Heart left ventricle (tissue), 13 donors: Measurements from ENCODE around the gene F11R.

Experiments used
- POLR2A ChIP-seq, 2 donors: fragments of 450-650 bp; IDR thresholded peaks; one replicate each; pipeline ENCODE4 v1.6.1; 2017; ENCODE audit warnings: antibody characterized with exemption in 2 of 2, mild to moderate bottlenecking in 2 of 2, moderate library complexity in 2 of 2
- TF ChIP-seq, protein P1 (sequence below), 12 donors: fragments of 200-600 bp; sonication (generic) in 4 of 12; IDR thresholded peaks; one replicate each; pipeline versions ENCODE4 v1.5.0 to v1.8.0; 2018 to 2022; ENCODE audit warnings: antibody characterized with exemption in 12 of 12, mild to moderate bottlenecking in 5 of 12
- donor health status: ischemic (EF 13 %, LVEDD 7.1; RV severe dilation, severe dysfunction).
- donor health status: DM: no; HTN: yes; CAD: no.
- donor health status: DM: no; HTN: no; CAD: no.
- donor health status: ischemic (EF 25% LVEDD 6.9; RV normal size, moderate dysfunction).
- donor health status: ischemic (EF 25% LVEDD 5.7; RV mildly dilated, moderate dysfunction).
- donor health status: ischemic (EF 35%, LVEDD 5.7; RV mildly dilated, moderate dysfunction).
- donor health status: nonischemic (EF 11% LVEDD 7.7; RV severe dilation, severe dysfunction).
- donor health status: DM: yes; HTN: yes; CAD: no.
- donor health status: PGD.
- donor health status: ischemic (EF 29% LVEDD 5.4; RV normal size, mild dysfunction).
- donor health status: nonischemic (EF 23%, LVEDD 6.1; RV moderate dilation, normal function).

DNA sequence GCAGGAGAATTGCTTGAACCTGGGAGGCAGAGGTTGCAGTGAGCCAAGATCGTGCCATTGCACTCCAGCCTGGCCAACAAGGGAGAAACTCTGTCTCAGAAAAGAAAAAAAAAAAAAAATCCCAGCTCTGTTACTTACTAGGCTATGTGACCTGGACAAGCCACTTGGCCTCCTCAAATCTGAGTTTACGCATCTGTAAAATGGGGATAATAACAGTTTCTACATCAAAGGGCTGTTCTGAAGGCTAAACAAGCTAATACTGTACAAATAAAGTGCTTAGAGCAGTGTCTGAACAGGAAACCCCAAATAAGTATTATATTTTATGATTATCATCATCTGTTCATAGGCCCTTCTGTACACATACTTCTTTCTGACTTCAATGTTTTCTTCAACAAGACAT, 13.6 kb downstream of the F11R start:
- TF ChIP-seq, protein P1, sequence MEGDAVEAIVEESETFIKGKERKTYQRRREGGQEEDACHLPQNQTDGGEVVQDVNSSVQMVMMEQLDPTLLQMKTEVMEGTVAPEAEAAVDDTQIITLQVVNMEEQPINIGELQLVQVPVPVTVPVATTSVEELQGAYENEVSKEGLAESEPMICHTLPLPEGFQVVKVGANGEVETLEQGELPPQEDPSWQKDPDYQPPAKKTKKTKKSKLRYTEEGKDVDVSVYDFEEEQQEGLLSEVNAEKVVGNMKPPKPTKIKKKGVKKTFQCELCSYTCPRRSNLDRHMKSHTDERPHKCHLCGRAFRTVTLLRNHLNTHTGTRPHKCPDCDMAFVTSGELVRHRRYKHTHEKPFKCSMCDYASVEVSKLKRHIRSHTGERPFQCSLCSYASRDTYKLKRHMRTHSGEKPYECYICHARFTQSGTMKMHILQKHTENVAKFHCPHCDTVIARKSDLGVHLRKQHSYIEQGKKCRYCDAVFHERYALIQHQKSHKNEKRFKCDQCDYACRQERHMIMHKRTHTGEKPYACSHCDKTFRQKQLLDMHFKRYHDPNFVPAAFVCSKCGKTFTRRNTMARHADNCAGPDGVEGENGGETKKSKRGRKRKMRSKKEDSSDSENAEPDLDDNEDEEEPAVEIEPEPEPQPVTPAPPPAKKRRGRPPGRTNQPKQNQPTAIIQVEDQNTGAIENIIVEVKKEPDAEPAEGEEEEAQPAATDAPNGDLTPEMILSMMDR (IDR thresholded peaks at IDR 0.05) = no peak
- TF ChIP-seq POLR2A (IDR thresholded peaks at IDR 0.05) = no peak
